Measurements from ENCODE around the gene CRB1.

CRB1 gene

GRCh38 chr1:197313713-197314112 is 45.7 kb downstream of the CRB1 start:
- TF ChIP-seq CTCF (IDR thresholded peaks at IDR 0.05; ENCODE audit: control insufficient read depth, insufficient read depth, low read depth, low read length, missing control alignments) = no peak
- DNase-seq (ENCODE audit: low read depth) = no peak
- no peak overlapping the region for H3K4me3 ChIP-seq (ENCODE audit: control insufficient read depth, low read depth, low read length)

- H3K4me3 ChIP-seq (ENCODE audit: control insufficient read depth, low read depth, low read length) = no peak overlapping the region
- DNase-seq (ENCODE audit: low read depth) = no peak
- TF ChIP-seq CTCF (IDR thresholded peaks at IDR 0.05; ENCODE audit: control insufficient read depth, insufficient read depth, low read depth, low read length, missing control alignments) = no peak
Observed at GRCh38 chr1:197314682-197315081, 46.6 kb downstream of the CRB1 start.

GRCh38 chr1:197319631-197320030 is 51.6 kb downstream of the CRB1 start:
- DNase-seq (ENCODE audit: low read depth) = no peak
- no peak overlapping the region for H3K4me3 ChIP-seq (ENCODE audit: control insufficient read depth, low read depth, low read length)
- TF ChIP-seq CTCF (IDR thresholded peaks at IDR 0.05; ENCODE audit: control insufficient read depth, insufficient read depth, low read depth, low read length, missing control alignments) = no peak

- H3K4me3 ChIP-seq (ENCODE audit: control insufficient read depth, low read depth, low read length) = no peak overlapping the region
- TF ChIP-seq CTCF (IDR thresholded peaks at IDR 0.05; ENCODE audit: control insufficient read depth, insufficient read depth, low read depth, low read length, missing control alignments) = no peak
- peak; percentile 25 for DNase-seq (ENCODE audit: low read depth)
Observed at GRCh38 chr1:197320991-197321531, 53.0 kb downstream of the CRB1 start.

- H3K4me3 ChIP-seq (ENCODE audit: control insufficient read depth, low read depth, low read length) = no peak overlapping the region
- no peak for DNase-seq (ENCODE audit: low read depth)
- no peak for TF ChIP-seq CTCF (IDR thresholded peaks at IDR 0.05; ENCODE audit: control insufficient read depth, insufficient read depth, low read depth, low read length, missing control alignments)
Observed at GRCh38 chr1:197321811-197322210, 53.8 kb downstream of the CRB1 start.

- peak; percentile 57 for TF ChIP-seq CTCF (IDR thresholded peaks at IDR 0.05; ENCODE audit: control insufficient read depth, insufficient read depth, low read depth, low read length, missing control alignments)
- H3K4me3 ChIP-seq (ENCODE audit: control insufficient read depth, low read depth, low read length) = no peak overlapping the region
- DNase-seq (ENCODE audit: low read depth) = no peak
Observed at GRCh38 chr1:197327776-197328364, 59.8 kb downstream of the CRB1 start.
